GM18502 (cell line): ENCODE results near the gene QRICH2.
A peak's percentile ranks its signal among the peaks of the same experiment; 100 is the strongest.
"Not testable (repeated sequence)": the region's sequence is repeated elsewhere in the genome, so short reads cannot be mapped to it uniquely, and the experiment has no call there.

ENCODE experiments used
- ATAC-seq: cut with Tn5 transposase; IDR thresholded peaks from one replicate; pipeline ENCODE4 v1.9.1; 2021; ENCODE audit warnings: mild to moderate bottlenecking; ENCODE audit not compliant: unreplicated experiment, poor library complexity

QRICH2 gene

DNA sequence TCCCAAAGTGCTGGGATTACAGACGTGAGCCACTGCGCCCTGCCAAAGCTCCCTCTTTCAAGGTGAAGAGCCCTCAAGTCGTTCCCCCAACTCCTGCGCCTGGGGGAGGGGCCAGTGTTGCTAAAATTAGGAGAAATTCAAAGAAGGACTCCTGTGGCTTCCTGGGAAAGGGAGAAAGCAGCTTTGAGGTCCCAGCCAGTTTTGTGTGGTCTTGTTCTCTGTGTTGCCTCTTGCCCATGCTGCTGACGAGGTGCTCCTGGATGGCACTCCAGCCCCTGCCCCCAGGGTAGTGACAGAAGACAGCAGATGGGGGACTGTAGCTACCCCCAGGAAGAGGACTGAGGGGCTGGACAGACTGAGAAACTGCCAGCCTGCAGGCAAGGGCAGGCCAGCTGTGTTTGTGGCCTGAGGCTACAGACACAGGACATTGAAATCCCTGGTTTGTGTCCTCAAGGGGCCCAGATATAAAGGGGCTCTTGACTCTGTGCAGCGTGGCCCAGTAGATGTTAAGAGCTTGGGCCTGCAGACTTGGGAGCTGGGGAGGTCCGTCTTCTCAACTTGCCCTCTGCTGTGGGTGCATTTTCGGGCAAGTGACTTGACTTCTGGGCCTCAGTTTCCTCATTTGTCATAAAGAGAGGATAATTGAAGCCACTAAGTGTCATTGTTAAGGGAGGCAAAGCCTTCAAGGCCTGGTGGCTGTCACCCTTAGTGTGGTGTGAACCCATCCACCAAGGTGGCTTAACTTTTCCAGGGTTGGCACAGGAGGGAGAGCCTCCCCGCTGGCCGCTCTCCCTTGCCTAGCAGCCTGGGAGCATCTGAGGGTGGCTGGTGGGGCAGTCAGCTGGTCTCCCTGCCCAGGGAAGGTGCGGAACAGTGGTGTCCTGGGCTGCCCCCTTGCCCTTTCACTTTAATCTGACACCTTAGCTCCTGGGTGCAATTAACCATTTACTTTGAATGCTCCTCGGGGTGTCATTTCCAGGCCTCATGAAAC is 38.8 kb downstream of the QRICH2 start:
- no peak for ATAC-seq

DNA sequence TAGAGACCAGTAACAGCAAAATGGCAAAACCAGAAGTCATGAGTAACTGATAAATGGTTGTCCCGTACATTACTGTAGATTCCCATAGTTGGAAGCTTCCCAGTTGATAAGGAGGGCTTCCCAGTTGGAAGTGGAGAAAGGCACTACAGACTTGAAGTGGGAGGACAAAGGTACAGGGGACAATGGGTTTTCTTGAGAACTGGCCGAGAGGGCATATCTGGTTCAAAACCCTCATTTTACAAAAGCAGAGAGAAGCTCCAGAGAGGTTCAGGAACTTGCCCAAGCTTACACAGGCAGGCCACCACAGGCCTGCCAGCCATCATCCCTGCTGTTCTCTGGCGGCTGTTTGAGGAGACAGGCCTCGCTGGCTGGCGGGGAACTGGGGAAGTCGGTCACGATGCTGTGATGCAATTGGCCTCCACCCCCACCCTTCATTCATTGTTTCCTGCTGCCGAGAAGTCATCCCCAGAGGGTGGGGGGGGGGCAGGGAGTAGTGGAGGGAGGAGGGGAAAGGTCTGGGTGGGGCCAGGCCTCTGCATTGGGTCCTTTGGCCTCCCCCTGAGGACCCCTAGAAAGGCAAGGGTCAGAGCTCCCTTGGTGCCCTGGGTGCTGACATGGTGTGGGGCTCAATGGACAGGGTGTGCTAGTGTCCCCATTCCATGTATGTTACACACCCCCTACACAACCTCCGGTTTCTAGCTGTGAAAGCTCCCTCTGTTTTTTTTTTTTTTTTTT is 39.9 kb downstream of the QRICH2 start:
- no peak for ATAC-seq

DNA sequence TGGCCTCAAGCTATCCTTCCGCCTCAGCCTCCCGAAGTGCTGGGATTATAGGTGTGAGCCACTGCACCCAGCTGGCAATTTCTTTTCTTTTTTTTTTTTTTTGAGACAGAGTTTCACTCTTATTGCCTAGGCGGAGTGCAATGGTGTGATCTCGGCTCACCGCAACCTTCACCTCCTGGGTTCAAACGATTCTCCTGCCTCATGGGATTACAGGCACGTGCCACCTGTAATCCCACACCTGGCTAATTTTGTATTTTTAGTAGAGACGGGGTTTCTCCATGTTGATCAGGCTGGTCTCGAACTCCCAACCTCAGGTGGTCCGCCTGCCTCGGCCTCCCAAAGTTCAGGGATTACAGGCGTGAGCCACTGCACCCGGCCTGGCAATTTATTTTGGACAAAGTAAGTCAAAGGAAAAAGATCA is 40.5 kb downstream of the QRICH2 start:
- not testable (repeated sequence) for ATAC-seq

DNA sequence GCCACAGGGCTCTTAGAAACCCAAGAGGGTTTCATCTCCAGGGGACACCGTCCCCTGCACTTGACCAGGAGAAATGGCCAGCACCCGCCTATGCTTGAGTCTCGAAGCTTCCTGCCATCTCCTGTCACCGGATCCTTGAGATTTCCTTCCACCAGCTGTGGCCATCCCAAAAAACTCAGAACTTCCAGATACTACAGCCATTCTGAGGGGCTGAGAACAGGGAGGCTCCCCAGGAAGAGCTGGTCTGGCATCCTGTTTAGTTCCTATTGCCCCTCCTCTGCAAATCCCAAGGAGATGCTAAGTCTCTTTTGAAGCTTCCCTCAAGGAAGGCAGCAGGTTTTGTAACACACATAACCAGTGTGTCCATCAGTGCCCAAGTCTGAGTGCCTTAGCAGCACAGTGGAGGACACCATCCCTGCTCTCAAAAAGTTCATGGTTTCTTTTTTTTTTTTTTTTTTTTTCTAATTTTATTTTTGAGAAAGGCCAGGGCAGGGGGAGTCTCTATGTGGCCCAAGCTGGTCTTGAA is 41.0 kb downstream of the QRICH2 start:
- ATAC-seq = no peak

DNA sequence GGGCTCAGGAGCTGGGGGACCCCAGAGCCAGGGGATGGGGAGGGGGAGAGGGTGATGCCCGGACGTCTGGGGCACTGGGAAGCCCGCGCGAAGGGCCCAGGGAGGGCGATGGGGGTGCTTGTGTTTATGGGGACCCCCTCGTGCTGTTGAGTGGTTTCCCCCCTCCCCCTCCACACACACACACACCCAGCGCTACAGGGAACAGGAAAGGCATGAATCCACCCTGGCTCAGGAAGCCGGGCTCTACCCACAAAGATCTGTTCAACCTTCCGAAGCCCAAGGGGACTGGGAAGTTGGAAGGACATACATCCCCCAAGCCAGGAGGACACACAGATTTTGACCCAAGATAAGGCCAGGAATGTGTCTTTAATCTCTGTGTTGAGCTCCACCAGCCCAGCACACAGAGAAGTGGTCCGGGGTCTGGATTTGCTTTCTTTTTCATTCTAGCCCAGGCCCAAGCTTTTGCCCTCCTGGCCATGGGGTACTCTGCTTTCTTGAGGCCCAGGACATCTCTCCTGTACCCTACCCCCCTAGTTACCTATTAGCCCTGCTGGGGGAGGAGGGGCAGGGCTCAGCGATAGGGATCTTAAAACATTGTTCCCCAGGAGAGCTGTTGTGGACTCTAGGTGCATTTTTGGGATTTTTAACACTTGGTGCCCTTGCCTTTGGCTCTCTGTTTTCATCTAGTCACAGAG is 41.7 kb downstream of the QRICH2 start:
- no peak for ATAC-seq

DNA sequence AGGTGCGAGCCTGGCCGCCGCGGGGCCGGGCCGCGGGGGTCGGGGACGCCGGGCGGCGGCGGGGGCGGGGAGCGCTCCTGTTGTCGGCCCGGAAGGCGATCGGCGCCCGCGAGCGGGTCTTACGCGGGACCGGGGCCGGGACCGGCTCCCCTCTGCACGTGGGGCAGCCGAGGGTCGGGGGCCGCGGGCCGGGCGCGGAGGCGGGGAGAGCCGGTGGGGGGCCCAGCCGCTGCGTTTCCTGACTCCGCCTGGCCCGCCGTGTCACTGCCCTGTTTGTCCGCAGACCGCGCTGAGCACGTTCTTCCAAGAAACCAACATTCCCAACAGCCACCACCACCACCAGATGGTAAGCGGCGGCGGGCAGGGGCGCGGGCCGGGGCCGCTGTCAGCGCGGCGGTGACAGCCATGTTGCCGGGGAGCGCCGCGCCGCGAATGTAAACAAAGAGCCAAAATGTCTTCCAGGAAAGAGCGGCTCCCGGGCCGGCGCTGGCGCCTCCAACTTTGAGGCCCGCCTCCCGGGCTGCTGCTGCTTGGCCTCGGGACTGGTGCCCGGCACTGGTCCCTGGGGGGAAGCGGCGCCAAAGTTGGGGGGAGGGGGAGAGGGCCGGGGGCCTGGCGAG is 42.3 kb downstream of the QRICH2 start:
- ATAC-seq = no peak

DNA sequence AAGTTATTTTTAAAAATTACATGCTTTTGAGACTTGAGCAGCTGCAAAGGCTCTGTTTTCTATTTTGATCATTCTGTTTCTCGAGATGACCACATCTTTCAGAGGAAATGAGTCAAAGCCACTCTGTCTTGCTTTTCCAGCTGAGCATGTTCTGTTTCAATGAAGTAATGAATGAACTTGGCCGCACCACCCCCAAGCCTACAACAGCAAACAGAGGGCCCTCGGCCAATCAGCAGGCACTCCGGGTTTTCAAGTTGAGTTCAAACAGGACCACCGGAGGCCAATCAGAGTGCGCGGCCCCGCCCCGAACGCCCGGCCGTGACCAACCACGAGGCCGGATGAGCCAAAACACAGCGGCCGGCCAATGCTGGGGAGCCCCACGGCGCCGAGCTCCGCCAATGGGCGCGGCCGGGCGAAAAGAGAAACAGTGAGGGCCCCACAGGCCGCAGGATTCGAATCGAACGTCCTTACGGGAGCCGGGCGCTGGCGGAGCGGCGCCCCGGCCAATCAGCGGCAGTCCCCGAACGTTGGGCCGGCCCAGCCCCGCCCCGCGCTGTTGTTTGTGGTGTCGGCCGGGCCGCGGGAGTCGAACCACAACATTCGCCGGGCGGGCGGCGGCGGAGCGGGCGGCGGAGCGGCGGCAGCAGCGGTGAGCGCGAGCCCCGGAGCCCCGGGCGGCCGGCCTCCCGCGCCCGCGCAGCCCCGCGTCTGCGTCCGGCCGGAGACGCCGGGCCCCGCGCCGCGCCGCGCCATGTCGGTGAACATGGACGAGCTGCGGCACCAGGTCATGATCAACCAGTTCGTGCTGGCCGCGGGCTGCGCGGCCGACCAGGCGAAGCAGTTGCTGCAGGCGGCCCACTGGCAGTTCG is 43.1 kb downstream of the QRICH2 start, which contains the start of gene UBALD2:
Gene UBALD2, plus strand, starts transcription at position 594 of the 869 bp plus-strand sequence. Its CDS starts 158 bp downstream, at position 752.
- ATAC-seq = peak; percentile 79

DNA sequence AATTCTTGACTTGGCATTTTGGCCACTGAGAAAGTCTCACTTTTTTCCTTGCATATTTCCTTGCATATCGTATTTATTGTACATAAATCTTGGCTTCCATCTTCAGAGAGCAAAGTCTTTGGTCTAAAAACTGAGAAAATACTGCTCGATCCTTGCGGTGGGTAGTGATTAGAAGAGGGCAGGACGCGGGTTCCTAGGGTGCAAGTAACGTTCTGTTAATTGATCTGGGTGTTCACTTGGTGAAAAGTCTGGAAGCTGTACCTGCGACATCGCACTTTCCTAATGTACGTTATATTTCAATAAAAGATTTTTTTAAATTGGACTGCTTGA is 43.7 kb downstream of the QRICH2 start:
- peak; percentile 1 for ATAC-seq

DNA sequence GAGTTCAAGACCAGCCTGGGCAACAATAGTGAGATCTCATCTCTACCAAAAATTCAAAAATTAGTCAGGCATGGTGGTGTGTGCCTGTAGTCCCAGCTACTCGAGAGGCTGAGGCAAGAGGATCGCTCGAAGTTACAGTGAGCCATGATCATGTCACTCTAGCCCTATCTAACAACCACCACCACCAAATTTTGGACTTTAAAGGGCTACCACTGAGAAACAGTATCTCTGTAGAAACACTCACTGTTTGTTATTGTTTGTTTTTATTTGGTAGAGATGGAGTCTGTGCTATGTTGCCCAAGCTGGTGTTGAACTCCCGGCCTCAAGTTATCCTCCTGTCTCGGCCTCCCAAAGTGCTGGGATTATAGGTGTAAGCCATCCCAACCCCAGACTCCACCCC is 44.2 kb downstream of the QRICH2 start:
- ATAC-seq = no peak

DNA sequence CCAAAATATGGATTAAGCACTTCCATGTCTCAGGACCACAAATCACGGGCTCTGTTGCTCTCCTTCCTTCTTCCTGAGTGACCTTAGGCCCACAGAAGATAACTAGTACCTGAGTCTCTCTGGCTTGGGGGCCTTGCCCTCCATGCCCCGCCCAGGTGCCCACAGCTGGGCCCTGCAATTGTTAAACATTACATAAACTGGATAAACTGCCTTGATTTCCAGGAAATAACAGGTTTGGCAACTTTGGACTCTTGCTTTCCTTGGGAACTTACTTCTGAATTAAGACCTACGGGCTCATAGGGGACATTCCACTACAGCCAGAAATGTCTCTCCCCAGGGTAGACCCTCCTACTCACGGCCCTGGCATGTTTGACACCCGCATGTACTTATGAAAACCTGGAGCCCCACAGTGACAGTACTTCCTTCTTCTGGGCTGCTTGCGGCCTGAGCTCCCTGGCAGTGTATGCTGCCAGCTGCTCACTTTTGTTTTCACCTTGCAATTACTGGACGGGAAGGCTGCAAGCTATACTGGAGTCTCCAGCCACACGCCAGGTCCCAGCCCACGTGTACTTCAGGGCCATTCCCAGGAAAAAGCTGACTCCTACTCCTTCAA is 45.2 kb downstream of the QRICH2 start:
- no peak for ATAC-seq

DNA sequence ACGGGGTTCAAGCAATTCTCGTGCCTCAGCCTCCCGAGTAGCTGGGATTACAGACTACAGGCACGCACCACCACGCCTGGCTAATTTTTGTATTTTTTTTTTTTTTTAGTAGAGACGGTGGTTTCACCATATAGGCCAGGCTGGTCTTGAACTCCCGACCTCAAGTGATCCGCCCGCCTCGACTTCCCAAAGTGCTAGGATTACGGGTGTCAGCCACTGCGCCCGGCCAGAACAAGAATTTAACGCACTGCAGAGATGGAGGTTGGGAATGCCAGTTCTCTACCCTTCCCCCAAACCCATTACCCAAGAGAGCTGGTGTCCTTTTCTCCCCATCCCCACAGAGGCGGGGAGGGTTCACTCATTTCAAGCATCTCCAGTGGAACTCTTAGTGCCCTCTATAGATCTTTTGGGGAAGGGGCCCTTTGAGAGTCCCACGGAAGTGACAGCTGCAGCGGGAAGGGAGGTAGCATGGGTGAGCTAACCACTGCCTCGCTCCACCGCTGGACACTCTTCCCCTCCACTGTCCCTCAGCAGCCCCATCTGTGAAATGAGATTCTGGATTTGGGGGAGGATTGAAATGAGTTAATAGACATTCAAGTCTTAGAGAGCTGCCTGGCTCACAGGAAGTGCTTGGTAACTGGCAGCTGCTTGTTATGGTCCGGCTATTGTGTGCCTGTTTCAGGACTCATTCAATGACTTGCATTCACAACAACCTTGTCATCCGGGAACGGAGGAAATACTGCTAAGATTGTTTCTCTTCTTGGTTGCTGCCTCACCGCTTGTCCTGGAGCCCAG is 46.5 kb downstream of the QRICH2 start:
- no peak for ATAC-seq

DNA sequence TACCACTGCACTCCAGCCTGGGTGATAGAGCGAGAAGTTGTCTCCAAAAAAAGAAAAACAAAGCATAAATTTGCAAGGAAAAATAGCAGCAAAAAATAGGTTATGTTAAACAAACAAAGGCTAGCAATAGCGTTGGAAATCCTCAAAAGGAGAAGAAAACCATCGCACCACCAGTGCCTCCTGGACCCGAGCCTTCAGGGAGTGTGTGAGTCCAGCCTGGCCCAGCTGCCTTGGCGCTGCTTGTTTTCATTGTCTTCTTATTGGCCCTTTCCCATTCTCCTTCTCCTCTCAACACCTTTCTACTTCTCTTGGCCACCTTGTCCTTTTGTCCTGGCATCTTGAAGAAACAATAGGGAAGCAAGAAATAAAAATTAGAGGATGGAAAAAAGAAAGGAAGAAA is 47.4 kb downstream of the QRICH2 start:
- ATAC-seq = no peak

DNA sequence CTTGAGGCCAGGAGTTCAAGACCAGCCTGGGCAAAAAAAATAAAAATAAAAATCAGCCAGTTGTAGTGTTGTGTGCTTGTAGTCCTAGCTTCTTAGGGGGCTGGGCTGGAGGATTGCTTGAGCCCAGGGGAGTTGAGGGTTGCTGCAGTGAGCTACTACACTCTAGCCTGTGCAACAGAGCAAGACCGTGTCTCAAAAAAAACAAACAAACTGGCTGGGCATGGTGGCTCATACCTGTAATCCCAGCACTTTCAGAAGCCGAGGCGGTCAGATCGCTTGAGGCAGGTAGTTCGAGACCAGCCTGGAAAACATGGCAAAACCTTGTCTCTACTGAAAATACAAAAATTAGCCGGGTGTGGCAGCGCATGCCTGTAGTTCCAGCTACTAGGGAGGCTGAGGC is 47.9 kb downstream of the QRICH2 start:
- no peak for ATAC-seq

DNA sequence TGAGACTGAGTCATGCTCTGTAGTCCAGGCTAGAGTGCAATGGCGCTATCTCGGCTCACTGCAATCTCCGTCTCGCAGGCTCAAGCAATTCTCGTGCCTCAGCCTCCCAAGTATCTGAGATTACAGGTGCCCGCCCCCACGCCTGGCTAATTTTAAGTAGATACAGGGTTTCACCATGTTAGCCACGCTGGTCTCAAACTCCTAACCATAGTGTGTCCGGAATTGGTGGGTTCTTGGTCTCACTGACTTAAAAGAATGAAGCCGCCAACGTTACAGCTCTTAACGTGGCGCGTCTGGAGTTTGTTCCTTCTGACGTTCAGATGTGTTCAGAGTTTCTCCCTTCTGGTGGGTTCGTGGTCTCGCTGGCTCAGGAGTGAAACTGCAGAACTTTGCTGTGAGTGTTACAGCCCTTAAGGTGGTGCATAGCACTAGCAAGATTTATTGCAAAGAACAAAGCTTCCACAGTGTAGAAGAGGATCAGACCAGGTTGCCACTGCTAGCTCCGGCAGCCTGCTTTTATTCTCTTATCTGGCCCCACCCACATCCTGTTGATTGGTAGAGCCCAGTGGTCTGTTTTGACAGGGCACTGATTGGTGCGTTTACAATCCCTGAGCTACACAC is 51.5 kb downstream of the QRICH2 start:
- ATAC-seq = not testable (repeated sequence)

DNA sequence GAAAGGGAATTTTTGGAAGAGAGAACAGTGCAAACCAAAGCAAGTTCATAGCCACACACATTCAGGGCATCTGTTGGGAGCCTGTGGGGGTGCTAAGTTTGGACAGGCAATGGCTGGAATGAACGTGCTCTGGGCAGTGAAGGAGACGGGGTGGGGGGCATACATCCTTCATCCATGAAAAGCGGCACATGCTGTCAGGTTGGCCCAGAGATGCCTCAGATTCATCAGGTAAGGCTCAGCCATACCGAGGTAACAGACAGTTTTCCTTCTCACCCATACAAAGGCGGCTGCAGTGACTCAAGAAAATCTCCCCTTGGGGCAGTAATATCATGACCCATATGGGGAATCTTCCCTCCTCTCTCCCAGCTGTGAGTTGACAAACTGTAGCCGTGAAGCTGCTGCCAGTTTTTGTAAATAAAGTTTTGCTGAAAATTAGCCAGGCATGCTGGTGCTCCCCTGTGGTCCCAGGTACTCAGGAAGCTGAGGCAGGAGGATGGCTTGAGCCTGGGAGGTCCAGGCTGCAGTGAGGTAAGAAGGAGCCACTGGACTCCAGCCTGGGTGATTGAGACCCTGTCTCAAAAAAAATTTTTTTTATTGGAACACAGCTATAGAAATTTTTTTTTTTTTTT is 52.2 kb downstream of the QRICH2 start:
- no peak for ATAC-seq

DNA sequence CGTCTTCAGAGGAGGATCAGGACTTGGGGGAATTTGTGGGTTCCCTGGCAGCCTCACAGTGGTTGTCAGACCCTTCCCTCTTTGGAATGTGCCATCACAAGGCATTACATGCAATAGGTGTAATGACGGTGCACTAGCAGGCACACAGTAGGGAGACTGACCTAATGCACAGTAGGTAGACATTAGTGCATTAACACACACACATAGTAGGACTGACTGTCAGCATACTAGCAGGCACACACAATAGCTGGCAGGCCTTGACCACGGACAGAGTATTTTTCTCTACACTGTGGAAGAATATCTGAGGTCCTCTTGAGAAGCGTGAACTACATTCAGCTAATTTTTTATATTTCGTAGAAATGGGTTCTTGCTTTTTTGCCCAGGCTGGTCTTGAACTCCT is 53.8 kb downstream of the QRICH2 start:
- ATAC-seq = no peak

DNA sequence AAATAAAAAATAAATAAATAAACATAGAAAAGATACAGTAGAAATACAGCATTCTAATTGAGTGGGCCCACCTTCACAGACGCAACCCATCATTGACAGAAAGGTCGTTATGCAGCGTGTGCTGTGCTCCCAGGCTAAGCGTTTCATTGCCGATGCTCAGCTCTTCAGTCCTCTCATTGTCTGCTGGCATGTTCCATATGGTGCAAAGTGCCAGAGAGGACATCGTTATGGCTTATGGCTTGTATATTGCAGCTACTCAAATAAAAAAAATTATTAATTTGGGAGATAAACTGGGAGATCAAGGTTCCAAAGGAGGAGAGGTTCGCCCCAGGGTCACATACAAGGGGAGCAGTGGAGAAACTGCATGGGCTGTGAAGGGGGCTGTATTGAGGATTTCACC is 54.2 kb downstream of the QRICH2 start:
- ATAC-seq = no peak
